Cardiac muscle cell (in vitro differentiated cells and primary cell): Measurements from ENCODE around the gene PIK3CD. TPM values are rescaled to one million over a fixed set of nuclear protein-coding genes. Genes with fewer than 3 reads are reported as not detected.

Experiments
- DNase-seq, 2 donors: peaks; one replicate each; pipeline versions ENCODE4 v3.0.0 to v3.0.0-alpha.2; 2010 to 2017; ENCODE audit warnings: low read depth in 1 of 2, low spot score in 1 of 2
- H3K27ac ChIP-seq: fragments of 200-600 bp; sonication (generic); 2 replicates; pipeline ENCODE4 v1.5.1; 2016
- H3K27me3 ChIP-seq: fragments of 200-600 bp; sonication (generic); 2 replicates; pipeline ENCODE4 v1.6.0; 2016; ENCODE audit warnings: control low read depth
- H3K36me3 ChIP-seq: fragments of 200-600 bp; sonication (generic); 2 replicates; pipeline ENCODE4 v1.5.1; 2016; ENCODE audit warnings: control low read depth
- H3K4me1 ChIP-seq: fragments of 200-600 bp; sonication (generic); 2 replicates; pipeline ENCODE4 v1.8.1; 2017; ENCODE audit warnings: low read depth, mild to moderate bottlenecking, mixed run types
- H3K4me3 ChIP-seq: fragments of 200-600 bp; sonication (generic); 2 replicates; pipeline ENCODE4 v1.5.1; 2016; ENCODE audit warnings: mild to moderate bottlenecking
- H3K9me3 ChIP-seq: fragments of 200-600 bp; sonication (generic); 2 replicates; pipeline ENCODE4 v1.5.1; 2017; ENCODE audit warnings: low read depth, mild to moderate bottlenecking, control low read depth
- CTCF ChIP-seq: IDR thresholded peaks from 2 replicates; pipeline ENCODE4 v1.5.1; 2012; ENCODE audit warnings: low read depth, mild to moderate bottlenecking, low read length
- polyA plus RNA-seq: library from polyadenylated mRNA; unstranded; fragments of >200 nt; fragmentation: Nextera tagmentation; extraction: Ambion mirVana; gene quantifications from 2 replicates; pipeline ENCODE4 v1.2.1, GENCODE V29; 2016
- total RNA-seq: library from RNA; depleted of rRNA; stranded (reverse); fragments of >200 nt; gene quantifications from 2 replicates; pipeline ENCODE4 v1.2.3, GENCODE V29; 2016

Gene PIK3CD
- total and polyA plus RNA-seq, 2 experiments from 2014 or later: 3.0 to 7.9 TPM

GRCh38 chr1:9653491-9654050 is 2.0 kb downstream of the PIK3CD start:
- peak in 1 of 2 donors; percentile 21 for DNase-seq
- H3K36me3 ChIP-seq: no peaks in the 10 kb centered on the region
- peaks cover 9% of the 10 kb centered on the region for H3K4me1 ChIP-seq
- H3K9me3 ChIP-seq: no peaks in the 10 kb centered on the region
- H3K4me3 ChIP-seq: no peak overlapping the region
- peaks cover 59% of the 10 kb centered on the region for H3K27me3 ChIP-seq
- no peak overlapping the region for H3K27ac ChIP-seq
- TF ChIP-seq CTCF: no peak

- Histone ChIP-seq H3K27ac (no peak overlapping the region), H3K27me3 (peaks cover 57% of the 10 kb centered on the region), H3K9me3 (no peaks in the 10 kb centered on the region), H3K36me3 (no peaks in the 10 kb centered on the region), H3K4me3 (no peak overlapping the region), H3K4me1 (peaks cover 9% of the 10 kb centered on the region)
- no peak for TF ChIP-seq CTCF
- no peak for DNase-seq
Observed at GRCh38 chr1:9654051-9654833, 2.7 kb downstream of the PIK3CD start.

- Histone ChIP-seq H3K36me3 (no peaks in the 10 kb centered on the region), H3K27ac (no peak overlapping the region), H3K4me3 (no peak overlapping the region), H3K27me3 (peaks cover 50% of the 10 kb centered on the region), H3K9me3 (no peaks in the 10 kb centered on the region), H3K4me1 (peaks cover 9% of the 10 kb centered on the region)
- TF ChIP-seq CTCF: no peak
- DNase-seq: no peak
Observed at GRCh38 chr1:9654834-9655723, 3.5 kb downstream of the PIK3CD start.

GRCh38 chr1:9655836-9656235 is 4.3 kb downstream of the PIK3CD start:
- H3K27ac ChIP-seq: no peak overlapping the region
- no peak for DNase-seq
- no peak for TF ChIP-seq CTCF
- H3K36me3 ChIP-seq: no peaks in the 10 kb centered on the region
- peaks cover 43% of the 10 kb centered on the region for H3K27me3 ChIP-seq
- H3K4me3 ChIP-seq: no peak overlapping the region
- peaks cover 9% of the 10 kb centered on the region for H3K4me1 ChIP-seq
- no peaks in the 10 kb centered on the region for H3K9me3 ChIP-seq

- no peak for TF ChIP-seq CTCF
- H3K4me3 ChIP-seq: no peak overlapping the region
Observed at GRCh38 chr1:9657521-9658032, 6.0 kb downstream of the PIK3CD start.

More at GRCh38 chr1:9657521-9658032, 6.0 kb downstream of the PIK3CD start:
- Histone ChIP-seq H3K27me3 (peaks cover 26% of the 10 kb centered on the region), H3K9me3 (no peaks in the 10 kb centered on the region), H3K4me1 (peaks cover 5% of the 10 kb centered on the region), H3K27ac (no peak overlapping the region), H3K36me3 (no peaks in the 10 kb centered on the region)
- no peak for DNase-seq
